ENCODE measurements around the gene RFESD. TPM values are rescaled to one million over a fixed set of nuclear protein-coding genes. Genes with fewer than 3 reads are reported as not detected.

RFESD gene
- total RNA-seq, 4 donors from 2014 or later, result 0.63 to 3.7 (median 2.5) TPM

- H3K27ac ChIP-seq, result no peak overlapping the region
- H3K4me1 ChIP-seq, result peaks cover 9 to 20% of the 10 kb centered on the region in 2 donors
- H3K36me3 ChIP-seq, result no peaks in the 10 kb centered on the region
- TF ChIP-seq POLR2A (IDR thresholded peaks at IDR 0.05) (no peak), CTCF (IDR thresholded peaks at IDR 0.05) (no peak)
- intact Hi-C loops (cut with DNase I), result no loop called here
- no peaks in the 10 kb centered on the region for H3K9me3 ChIP-seq
- H3K4me3 ChIP-seq (replicated peaks in 1 of 3), result peak overlapping the region in 2 of 3 donors; percentile 6 to 41
- WGBS, 2 donors, result 5 to 9% methylated on average over 29 to 42 of the region's 92 CpGs
- peak; percentile 14 to 24 for DNase-seq
- H3K27me3 ChIP-seq, result no peaks in the 10 kb centered on the region
Measured at GRCh38 chr5:95620870-95621838, 25.4 kb upstream of the RFESD start.

GRCh38 chr5:95621839-95622629, 24.5 kb upstream of the RFESD start:
- DNase-seq, result no peak
- WGBS, 2 donors, result 78% methylated on average over 8 of the region's 8 CpGs
- Histone ChIP-seq H3K4me3 (replicated peaks in 1 of 3) (no peak overlapping the region), H3K27ac (no peak overlapping the region), H3K9me3 (no peaks in the 10 kb centered on the region), H3K27me3 (no peaks in the 10 kb centered on the region), H3K36me3 (no peaks in the 10 kb centered on the region), H3K4me1 (peaks cover 9 to 20% of the 10 kb centered on the region in 2 donors)
- intact Hi-C loops (cut with DNase I), result no loop called here
- no peak for TF ChIP-seq POLR2A (IDR thresholded peaks at IDR 0.05)
- TF ChIP-seq CTCF (IDR thresholded peaks at IDR 0.05), result no peak

- Histone ChIP-seq H3K27me3 (no peaks in the 10 kb centered on the region), H3K9me3 (no peaks in the 10 kb centered on the region), H3K36me3 (no peaks in the 10 kb centered on the region), H3K4me3 (replicated peaks in 1 of 3) (no peak overlapping the region), H3K4me1 (peaks cover 9 to 20% of the 10 kb centered on the region in 2 donors), H3K27ac (no peak overlapping the region)
- intact Hi-C loops (cut with DNase I), result no loop called here
- 96 to 98% methylated on average over 5 of the region's 5 CpGs for WGBS, 2 donors
- no peak for DNase-seq
- TF ChIP-seq CTCF (IDR thresholded peaks at IDR 0.05) (no peak), POLR2A (IDR thresholded peaks at IDR 0.05) (no peak)
Measured at GRCh38 chr5:95623706-95624105, 22.9 kb upstream of the RFESD start.

- TF ChIP-seq CTCF (IDR thresholded peaks at IDR 0.05), result no peak
- TF ChIP-seq POLR2A (IDR thresholded peaks at IDR 0.05), result no peak
- Histone ChIP-seq H3K9me3 (no peaks in the 10 kb centered on the region), H3K4me3 (replicated peaks in 1 of 3) (no peak overlapping the region), H3K27ac (no peak overlapping the region), H3K27me3 (no peaks in the 10 kb centered on the region), H3K36me3 (no peaks in the 10 kb centered on the region), H3K4me1 (peaks cover 5 to 20% of the 10 kb centered on the region in 2 donors)
- DNase-seq, result no peak
- intact Hi-C loops (cut with DNase I), result no loop called here
- WGBS, 2 donors, result 98 to 99% methylated on average over 2 of the region's 2 CpGs
Measured at GRCh38 chr5:95624368-95624767, 22.2 kb upstream of the RFESD start.
